IMR-90 (cell line): ENCODE data around the gene FAM83C. TPM values are rescaled to one million over a fixed set of nuclear protein-coding genes. Genes with fewer than 3 reads are reported as not detected.

Source experiments
- ATAC-seq: fragments of 200-7000 bp; cut with Tn5 transposase; 2 replicates; pipeline ENCODE4 v1.9.1; 2020; ENCODE audit warnings: low read depth, mild to moderate bottlenecking, moderate library complexity
- BruUV-seq: library from RNA; stranded (reverse); fragments of 400-500 nt; replicated peaks from 2 replicates; lab custom pipeline; 2021; lab: Mats Ljungman, UMichigan
- CTCF ChIA-PET: fragments of 300-600 bp; formaldehyde crosslinking; extraction: SDS; loops from one replicate; lab custom pipeline; 2021; ENCODE audit warnings: antibody characterized with exemption; lab: Yijun Ruan, JAX
- POLR2A ChIA-PET: fragments of 300-600 bp; sonication (Branson Sonifier 250); formaldehyde crosslinking; loops from one replicate; lab custom pipeline; 2022; ENCODE audit warnings: antibody characterized with exemption; ENCODE audit not compliant: unreplicated experiment; lab: Charles Lee
- DNase-seq: peaks from one replicate; pipeline ENCODE4 v3.0.0; 2013
- H2AFZ ChIP-seq: replicated peaks from 2 replicates; pipeline ENCODE3; 2013; ENCODE audit warnings: low read length, mild to moderate bottlenecking; ENCODE audit not compliant: poor library complexity
- H2AK5ac ChIP-seq: 2 replicates; pipeline ENCODE4 v1.6.1; 2013; ENCODE audit warnings: low read depth, low read length, inconsistent platforms
- H2AK9ac ChIP-seq: replicated peaks from 2 replicates; pipeline ENCODE3; 2013; ENCODE audit warnings: mild to moderate bottlenecking, low read depth, low read length, moderate library complexity; ENCODE audit not compliant: poor library complexity
- H2BK120ac ChIP-seq: 2 replicates; pipeline ENCODE4 v1.6.1; 2013; ENCODE audit warnings: low read depth, low read length, inconsistent platforms
- H2BK15ac ChIP-seq: 3 replicates; pipeline ENCODE4 v1.6.1; 2013; ENCODE audit warnings: low read depth, low read length, inconsistent platforms
- H2BK20ac ChIP-seq: 2 replicates; pipeline ENCODE4 v1.6.1; 2013; ENCODE audit warnings: low read depth, mild to moderate bottlenecking, inconsistent platforms, low read length, moderate library complexity
- H2BK5ac ChIP-seq: 2 replicates; pipeline ENCODE4 v1.6.1; 2013; ENCODE audit warnings: mild to moderate bottlenecking, low read depth, low read length, inconsistent platforms; ENCODE audit not compliant: poor library complexity, severe bottlenecking
- H3K14ac ChIP-seq: replicated peaks from 2 replicates; pipeline ENCODE4 v1.6.1; 2013; ENCODE audit warnings: low read depth, low read length, inconsistent platforms
- H3K18ac ChIP-seq: 2 replicates; pipeline ENCODE4 v1.6.1; 2013; ENCODE audit warnings: low read depth, low read length, control low read depth
- H3K23ac ChIP-seq: 2 replicates; pipeline ENCODE4 v1.6.1; 2013; ENCODE audit warnings: low read depth, low read length, inconsistent platforms
- H3K27ac ChIP-seq: 2 replicates; pipeline ENCODE4 v1.5.1; 2013; ENCODE audit warnings: mild to moderate bottlenecking, control low read depth, low read length; ENCODE audit not compliant: insufficient read depth
- H3K27me3 ChIP-seq: 2 replicates; pipeline ENCODE4 v1.6.1; 2013; ENCODE audit warnings: low read length; ENCODE audit not compliant: control insufficient read depth, insufficient read depth
- H3K36me3 ChIP-seq: 2 replicates; pipeline ENCODE4 v1.6.1; 2013; ENCODE audit warnings: low read length, mixed read lengths; ENCODE audit not compliant: control insufficient read depth, insufficient read depth
- H3K4ac ChIP-seq: 2 replicates; pipeline ENCODE4 v1.6.1; 2013; ENCODE audit warnings: low read depth, low read length, inconsistent platforms
- H3K4me1 ChIP-seq: 2 replicates; pipeline ENCODE4 v1.6.1; 2013; ENCODE audit warnings: low read length, mixed read lengths; ENCODE audit not compliant: control insufficient read depth, insufficient read depth
- H3K4me2 ChIP-seq: 2 replicates; pipeline ENCODE4 v1.6.1; 2013; ENCODE audit warnings: low read depth, mild to moderate bottlenecking, control low read depth, low read length, moderate library complexity
- H3K4me3 ChIP-seq: 2 replicates; pipeline ENCODE4 v1.5.1; 2013; ENCODE audit warnings: low read depth, mild to moderate bottlenecking, control low read depth, low read length, moderate library complexity; ENCODE audit not compliant: insufficient read depth
- H3K56ac ChIP-seq: 2 replicates; pipeline ENCODE4 v1.6.1; 2013; ENCODE audit warnings: low read length, inconsistent platforms; ENCODE audit not compliant: insufficient read depth; ENCODE audit errors: extremely low read depth
- H3K79me1 ChIP-seq, 2 experiments: 2 replicates each; pipeline ENCODE4 v1.6.1; 2013; ENCODE audit warnings: low read length in 2 of 2, inconsistent platforms in 1 of 2, low read depth in 1 of 2
- H3K9ac ChIP-seq: 2 replicates; pipeline ENCODE4 v1.6.1; 2013; ENCODE audit warnings: low read depth, low read length, control low read depth
- H3K9me1 ChIP-seq: 2 replicates; pipeline ENCODE4 v1.6.1; 2013; ENCODE audit warnings: low read length, inconsistent platforms; ENCODE audit not compliant: insufficient read depth
- H3K9me3 ChIP-seq: 2 replicates; pipeline ENCODE4 v1.6.1; 2013; ENCODE audit warnings: low read length; ENCODE audit not compliant: control insufficient read depth, insufficient read depth
- H4K20me1 ChIP-seq: 2 replicates; pipeline ENCODE4 v1.6.1; 2013; ENCODE audit warnings: low read length, inconsistent platforms; ENCODE audit not compliant: insufficient read depth
- H4K5ac ChIP-seq: 2 replicates; pipeline ENCODE4 v1.6.1; 2013; ENCODE audit warnings: mild to moderate bottlenecking, low read depth, low read length, control low read depth
- H4K8ac ChIP-seq, 2 experiments: 2 replicates each; pipeline ENCODE4 v1.6.1; 2013; ENCODE audit warnings: low read depth in 2 of 2, low read length in 2 of 2, control low read depth in 1 of 2, inconsistent platforms in 1 of 2
- H4K91ac ChIP-seq: 2 replicates; pipeline ENCODE4 v1.6.1; 2013; ENCODE audit warnings: low read depth, low read length, inconsistent platforms; ENCODE audit not compliant: insufficient read depth
- CEBPB ChIP-seq: IDR thresholded peaks from 2 replicates; pipeline ENCODE4 v1.6.1; 2012; ENCODE audit warnings: low read depth, low read length, improper control_type of control experiment
- MAZ ChIP-seq: IDR thresholded peaks from 2 replicates; pipeline ENCODE4 v1.6.1; 2012; ENCODE audit warnings: low read depth, mild to moderate bottlenecking, low read length, improper control_type of control experiment, moderate library complexity, borderline replicate concordance
- NFE2L2 ChIP-seq: fragments of 150-350 bp; IDR thresholded peaks from 2 replicates; pipeline ENCODE4 v1.6.1; 2016; ENCODE audit warnings: low read depth, mild to moderate bottlenecking, low read length
- RFX5 ChIP-seq: IDR thresholded peaks from 2 replicates; pipeline ENCODE4 v1.8.0; 2012; ENCODE audit warnings: low read depth, mild to moderate bottlenecking, low read length, moderate library complexity
- WGBS, 2 experiments: methylation state at CpG; one replicate each; pipeline versions ENCODE4 v1.1.5 to v1.1.7; 2013; ENCODE audit warnings: missing lambda C conversion rate in 2 of 2; ENCODE audit not compliant: insufficient read length in 1 of 2; ENCODE audit errors: extremely low coverage in 2 of 2; 5-methylcytosine and 5-hydroxymethylcytosine counted together
- dilution Hi-C: fragments of 300-500 bp; cut with HindIII; formaldehyde crosslinking; loops from one replicate; pipeline ENCODE4 v1.14.3; 2018; ENCODE audit warnings: low sequenced_read_pairs; ENCODE audit not compliant: unreplicated experiment
- in situ Hi-C: fragments of 300-500 bp; cut with MboI; formaldehyde crosslinking; loops from 3 replicates; pipeline ENCODE4 v1.14.3; 2019; ENCODE audit warnings: low sequenced_read_pairs, inconsistent platforms, mixed read lengths
- intact Hi-C: fragments of 100-400 bp; cut with micrococcal nuclease; formaldehyde crosslinking; loops from 2 replicates; pipeline ENCODE4 v1.10.0; 2022
- polyA plus RNA-seq, 3 experiments: library from polyadenylated mRNA; depleted of rRNA; stranded (reverse); fragments of >200 nt; gene quantifications; 2 replicates each; pipeline ENCODE4 v1.2.3, GENCODE V29; 2012; ENCODE audit warnings: low replicate concordance in 1 of 3
- total RNA-seq: library from RNA; depleted of rRNA; stranded (reverse); fragments of >200 nt; gene quantifications from 2 replicates; pipeline ENCODE4 v1.2.3, GENCODE V29; 2012

FAM83C gene
- total and polyA plus RNA-seq, 2 of the 4 experiments (the other 2 are of a cell fraction): 0.02 TPM; not detected in 1

GRCh38 chr20:35319192-35319870, 27.1 kb upstream of the FAM83C start:
- Histone ChIP-seq H3K27ac (peak overlapping the region; percentile 64), H3K4me1 (peaks cover 41% of the 10 kb centered on the region), H3K4me2 (peak overlapping the region; percentile 41), H2BK5ac (peak overlapping the region; percentile 97), H3K18ac (peak overlapping the region; percentile 76), H2BK120ac (peak overlapping the region; percentile 97), H3K4ac (peak overlapping the region; percentile 96), H3K36me3 (no peaks in the 10 kb centered on the region), H2AK5ac (peak overlapping the region; percentile 72; the same call in 1 of the 2 replicates), H4K91ac (peak overlapping the region; percentile 97), H3K27me3 (no peaks in the 10 kb centered on the region), H3K9me3 (no peaks in the 10 kb centered on the region), H3K56ac (peak overlapping the region; percentile 93), H3K14ac (peak overlapping the region; percentile 88), H3K9me1 (peaks cover 42% of the 10 kb centered on the region), H3K9ac (peak overlapping the region; percentile 7; the same call in 1 of the 2 replicates), H2BK20ac (peak overlapping the region; percentile 97), H4K20me1 (no peaks in the 10 kb centered on the region), H2AFZ (no peak overlapping the region), H2AK9ac (peak overlapping the region; percentile 21), H3K23ac (peak overlapping the region; percentile 90), H4K5ac (peak overlapping the region; percentile 4; the same call in 1 of the 2 replicates), H2BK15ac (peak overlapping the region; percentile 13; the same call in 2 of the 3 replicates), H3K79me1 (peaks cover 0 to 48% of the 10 kb centered on the region in 2 experiments; a peak in 2 of 4 replicates), H3K4me3 (no peak overlapping the region), H4K8ac (peak overlapping the region; percentile 79 to 94)
- ATAC-seq: peak; percentile 67
- WGBS, 2 experiments: no CpG with 5 or more reads among the region's 5 CpGs
- POLR2A ChIA-PET: no interaction called here
- dilution Hi-C loops (no loop called here), intact Hi-C loops (no loop called here), in situ Hi-C loops (no loop called here)
- TF ChIP-seq MAZ: peak; percentile 31; the same call in 1 of the 2 replicates
- 0 out of 2 replicates have a peak, but pooled peaks have one; percentile 3 for TF ChIP-seq NFE2L2
- 0 out of 2 replicates have a peak, but pooled peaks have one; percentile 29 for TF ChIP-seq CEBPB
- TF ChIP-seq RFX5: no peak
- peak; percentile 89 for DNase-seq
- no TSS peak for BruUV-seq
- CTCF ChIA-PET: interaction anchor here (1.9 kb wide), 1 partner anchor 12 kb away, joined by 6 read pairs; no protein-coding TSS in a partner anchor
